Stomach (tissue), 9 donors: Measurements from ENCODE around the gene FAM222A. TPM values are rescaled to one million over a fixed set of nuclear protein-coding genes. Genes with fewer than 3 reads are reported as not detected.

Experiments used
- DNase-seq, 2 donors: peaks; one replicate each; pipeline versions ENCODE4 v3.0.0 to v3.0.0-alpha.2; 2013 to 2019
- H3K27ac ChIP-seq, 5 donors: fragments of 200-600 bp in 4 of 5; sonication (generic) in 4 of 5; one replicate each; pipeline ENCODE4 v1.5.1; 2013 to 2019; ENCODE audit warnings: mild to moderate bottlenecking in 1 of 5, moderate library complexity in 1 of 5
- H3K27me3 ChIP-seq, 3 donors: fragments of 200-600 bp; sonication (generic); one replicate each; pipeline ENCODE4 v1.5.1; 2017 to 2019; ENCODE audit warnings: mixed run types in 1 of 3
- H3K36me3 ChIP-seq, 4 donors: fragments of 200-600 bp; sonication (generic); 1 replicate in 3 of 4; 2 replicates in 1 of 4; pipeline ENCODE4 v1.5.1; 2016 to 2019
- H3K4me1 ChIP-seq, 4 donors: fragments of 200-600 bp; sonication (generic); one replicate each; pipeline ENCODE4 v1.5.1; 2016 to 2019
- H3K4me3 ChIP-seq, 4 donors: fragments of 200-600 bp; sonication (generic) in 3 of 4; one replicate each; pipeline ENCODE4 v1.5.1; 2016 to 2019; ENCODE audit warnings: mild to moderate bottlenecking in 1 of 4
- H3K9me3 ChIP-seq, 4 donors: fragments of 200-600 bp; sonication (generic); one replicate each; pipeline ENCODE4 v1.5.1; 2016 to 2019
- CTCF ChIP-seq, 7 experiments: fragments of 450-650 bp in 4 of 7; fragments of 200-600 bp in 3 of 7; sonication (generic) in 3 of 7; IDR thresholded peaks; one replicate each; pipeline ENCODE4 v1.5.1; 2016 to 2019; ENCODE audit warnings: antibody characterized with exemption in 7 of 7, control low read depth in 2 of 7, mild to moderate bottlenecking in 1 of 7
- EP300 ChIP-seq: sonication (generic); formaldehyde crosslinking; IDR thresholded peaks from one replicate; pipeline ENCODE4 v1.6.1; 2017; ENCODE audit warnings: antibody characterized with exemption
- POLR2A ChIP-seq, 4 donors: fragments of 450-650 bp; IDR thresholded peaks; one replicate each; pipeline ENCODE4 v1.6.1; 2016; ENCODE audit warnings: antibody characterized with exemption in 4 of 4, control low read depth in 2 of 4, mild to moderate bottlenecking in 1 of 4, moderate library complexity in 1 of 4
- POLR2AphosphoS5 ChIP-seq, 3 donors: sonication (generic); formaldehyde crosslinking; IDR thresholded peaks; one replicate each; pipeline ENCODE4 v1.6.1; 2016; ENCODE audit warnings: antibody characterized with exemption in 3 of 3
- WGBS, 5 donors: extraction: QIAGEN DNeasy Blood & Tissue Kit in 3 of 5; methylation state at CpG; one replicate each; pipeline versions ENCODE4 v1.1.5 to v1.1.7; 2013 to 2018; 5-methylcytosine and 5-hydroxymethylcytosine counted together
- intact Hi-C: fragments of 100-400 bp; cut with DNase I; formaldehyde crosslinking; loops from one replicate; pipeline ENCODE4 v1.15.1; 2023; ENCODE audit warnings: low total_unique reads
- polyA plus RNA-seq, 3 donors: library from polyadenylated mRNA; stranded (reverse); fragments of 200-250 nt; gene quantifications; one replicate each; pipeline ENCODE4 v1.2.3, GENCODE V29; 2013
- total RNA-seq, 5 donors: library from RNA; depleted of rRNA; stranded (reverse); fragments of >200 nt; gene quantifications; one replicate each; pipeline versions ENCODE4 v1.1.0 to v1.2.3, GENCODE V29; 2014 to 2016
- donor health status: healthy with polysubstance abuse.
- donor health status: Bipolar disorder and iron deficiency.
- donor health status: healthy.

The FAM222A gene
- total and polyA plus RNA-seq, 8 donors = 1.7 to 19.7 (median 4.5) TPM

- H3K36me3 ChIP-seq = no peaks in the 10 kb centered on the region
- peak in 1 of 2 donors; percentile 20 for DNase-seq
- peaks cover 1 to 29% (median 4%) of the 10 kb centered on the region in 4 donors for H3K4me1 ChIP-seq
- 81 to 87% (median 83%) methylated on average over 13 to 15 of the region's 15 CpGs for WGBS, 5 donors
- intact Hi-C loops = no loop called here
- H3K27ac ChIP-seq = no peak overlapping the region
- peaks cover 0 to 21% (median 0%) of the 10 kb centered on the region in 3 donors for H3K27me3 ChIP-seq
- H3K9me3 ChIP-seq = no peaks in the 10 kb centered on the region
- H3K4me3 ChIP-seq = no peak overlapping the region
- no peak for TF ChIP-seq CTCF (IDR thresholded peaks at IDR 0.05)
- TF ChIP-seq EP300 = no peak
- no peak for TF ChIP-seq POLR2AphosphoS5 (IDR thresholded peaks at IDR 0.05)
- TF ChIP-seq POLR2A (IDR thresholded peaks at IDR 0.05) = no peak
Observed at GRCh38 chr12:109730306-109731145, 16.9 kb downstream of the FAM222A start.

- WGBS, 5 donors = 88 to 95% (median 89%) methylated on average over 4 to 11 of the region's 11 CpGs
- peak in 1 of 2 donors; percentile 19 for DNase-seq
Observed at GRCh38 chr12:109731231-109731731, 17.7 kb downstream of the FAM222A start.

GRCh38 chr12:109731806-109732205 lies 18.2 kb downstream of the FAM222A start:
- H3K9me3 ChIP-seq = no peaks in the 10 kb centered on the region
- H3K27ac ChIP-seq = no peak overlapping the region
- H3K4me3 ChIP-seq = no peak overlapping the region
- DNase-seq = peak in 1 of 2 donors; percentile 22
- no peak for TF ChIP-seq POLR2AphosphoS5 (IDR thresholded peaks at IDR 0.05)
- no peak for TF ChIP-seq CTCF (IDR thresholded peaks at IDR 0.05)
- no peak for TF ChIP-seq POLR2A (IDR thresholded peaks at IDR 0.05)
- TF ChIP-seq EP300 = no peak
- peaks cover 0 to 20% (median 1%) of the 10 kb centered on the region in 4 donors for H3K4me1 ChIP-seq
- peaks cover 0 to 34% (median 0%) of the 10 kb centered on the region in 3 donors for H3K27me3 ChIP-seq
- WGBS, 5 donors = 84 to 92% (median 90%) methylated on average over 6 to 7 of the region's 7 CpGs
- intact Hi-C loops = no loop called here
- no peaks in the 10 kb centered on the region for H3K36me3 ChIP-seq

More at GRCh38 chr12:109731231-109731731, 17.7 kb downstream of the FAM222A start:
- Histone ChIP-seq H3K36me3 (no peaks in the 10 kb centered on the region), H3K27ac (no peak overlapping the region), H3K4me1 (peaks cover 0 to 21% (median 2%) of the 10 kb centered on the region in 4 donors), H3K9me3 (no peaks in the 10 kb centered on the region), H3K4me3 (no peak overlapping the region), H3K27me3 (peaks cover 0 to 29% (median 0%) of the 10 kb centered on the region in 3 donors)
- intact Hi-C loops = no loop called here
- TF ChIP-seq POLR2A (IDR thresholded peaks at IDR 0.05) (no peak), CTCF (IDR thresholded peaks at IDR 0.05) (no peak), EP300 (no peak), POLR2AphosphoS5 (IDR thresholded peaks at IDR 0.05) (no peak)

- Histone ChIP-seq H3K27ac (no peak overlapping the region), H3K27me3 (peaks cover 0 to 38% (median 0%) of the 10 kb centered on the region in 3 donors), H3K4me1 (peaks cover 0 to 14% (median 0%) of the 10 kb centered on the region in 4 donors), H3K36me3 (no peaks in the 10 kb centered on the region), H3K4me3 (no peak overlapping the region), H3K9me3 (no peaks in the 10 kb centered on the region)
- DNase-seq = peak in 1 of 2 donors; percentile 21
- intact Hi-C loops = no loop called here
- TF ChIP-seq EP300 = no peak
- TF ChIP-seq POLR2AphosphoS5 (IDR thresholded peaks at IDR 0.05) = no peak
- WGBS, 5 donors = 71 to 78% (median 74%) methylated on average over 21 of the region's 21 CpGs
Observed at GRCh38 chr12:109732321-109733305, 19.0 kb downstream of the FAM222A start.
